ENCODE results near the gene NFKBIZ. TPM values are rescaled to one million over a fixed set of nuclear protein-coding genes. Genes with fewer than 3 reads are reported as not detected.
"Not testable (repeated sequence)": the region's sequence is repeated elsewhere in the genome, so short reads cannot be mapped to it uniquely, and the experiment has no call there.

The NFKBIZ gene
- total and polyA plus RNA-seq, 4 donors, result 27.6 to 94.8 (median 81.3) TPM

- H3K9me3 ChIP-seq (ENCODE audit: control insufficient read depth in 4 of 4, insufficient read depth in 3 of 4, low read length in 3 of 4), result no peaks in the 10 kb centered on the region
- H3K36me3 ChIP-seq (ENCODE audit: control insufficient read depth in 4 of 4, insufficient read depth in 4 of 4, low read length in 4 of 4), result no peaks in the 10 kb centered on the region
- WGBS, 2 donors, result 34 to 70% methylated on average over 1 of the region's 1 CpG
- no peak overlapping the region for H3K9ac ChIP-seq (ENCODE audit: insufficient read depth in 1 of 2, low read length in 2 of 2)
- H3K27ac ChIP-seq (ENCODE audit: low read depth in 1 of 2, low read length in 1 of 2), result no peak overlapping the region
- ATAC-seq (ENCODE audit: insufficient read depth, low FRiP score) (no peak), DNase-seq (no peak)
- peaks cover 0 to 5% (median 0%) of the 10 kb centered on the region in 5 donors for H3K4me1 ChIP-seq (ENCODE audit: control insufficient read depth in 5 of 5, insufficient read depth in 5 of 5, low read length in 5 of 5)
- no peaks in the 10 kb centered on the region for H3K27me3 ChIP-seq (ENCODE audit: control insufficient read depth in 3 of 3, insufficient read depth in 3 of 3, low read length in 2 of 3)
- no peak overlapping the region for H3K4me3 ChIP-seq
- no peak for TF ChIP-seq CTCF (IDR thresholded peaks at IDR 0.05; ENCODE audit: control extremely low read depth, extremely low read depth)
Measured at GRCh38 chr3:101902041-101902440, 52.7 kb downstream of the NFKBIZ start.

- Histone ChIP-seq H3K4me1 (ENCODE audit: control insufficient read depth in 5 of 5, insufficient read depth in 5 of 5, low read length in 5 of 5) (peaks cover 0 to 5% (median 0%) of the 10 kb centered on the region in 5 donors), H3K9ac (ENCODE audit: insufficient read depth in 1 of 2, low read length in 2 of 2) (no peak overlapping the region), H3K27ac (ENCODE audit: low read depth in 1 of 2, low read length in 1 of 2) (no peak overlapping the region), H3K36me3 (ENCODE audit: control insufficient read depth in 4 of 4, insufficient read depth in 4 of 4, low read length in 4 of 4) (no peaks in the 10 kb centered on the region), H3K9me3 (ENCODE audit: control insufficient read depth in 4 of 4, insufficient read depth in 3 of 4, low read length in 3 of 4) (no peaks in the 10 kb centered on the region), H3K27me3 (ENCODE audit: control insufficient read depth in 3 of 3, insufficient read depth in 3 of 3, low read length in 2 of 3) (no peaks in the 10 kb centered on the region), H3K4me3 (no peak overlapping the region)
- no peak for TF ChIP-seq CTCF (IDR thresholded peaks at IDR 0.05; ENCODE audit: control extremely low read depth, extremely low read depth)
- WGBS, 2 donors, result 65 to 77% methylated on average over 3 of the region's 3 CpGs
- ATAC-seq (ENCODE audit: insufficient read depth, low FRiP score) (no peak), DNase-seq (peak in 2 of 3 donors; percentile 34 to 57)
Measured at GRCh38 chr3:101903451-101903871, 54.1 kb downstream of the NFKBIZ start.

DNA sequence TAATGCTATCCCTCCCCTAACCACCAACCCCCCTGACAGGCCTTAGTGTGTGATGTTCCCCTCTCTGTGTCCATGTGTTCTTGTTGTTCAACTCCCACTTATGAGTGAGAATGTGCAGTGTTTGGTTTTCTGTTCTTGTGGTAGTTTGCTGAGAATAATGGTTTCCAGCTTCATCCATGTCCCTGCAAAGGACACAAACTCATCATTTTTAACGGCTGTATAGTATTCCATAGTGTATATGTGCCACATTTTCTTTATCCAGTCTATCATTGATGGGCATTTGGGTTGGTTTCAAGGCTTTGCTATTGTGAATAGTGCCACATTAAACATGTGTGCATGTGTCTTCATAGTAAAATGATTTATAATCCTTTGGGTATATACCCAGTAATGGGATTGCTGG, 56.3 kb downstream of the NFKBIZ start:
- H3K9ac ChIP-seq (ENCODE audit: insufficient read depth in 1 of 2, low read length in 2 of 2); H3K27ac ChIP-seq (ENCODE audit: low read depth in 1 of 2, low read length in 1 of 2); H3K4me1 ChIP-seq (ENCODE audit: control insufficient read depth in 5 of 5, insufficient read depth in 5 of 5, low read length in 5 of 5); H3K27me3 ChIP-seq (ENCODE audit: control insufficient read depth in 3 of 3, insufficient read depth in 3 of 3, low read length in 2 of 3); DNase-seq; H3K4me3 ChIP-seq; H3K36me3 ChIP-seq (ENCODE audit: control insufficient read depth in 4 of 4, insufficient read depth in 4 of 4, low read length in 4 of 4); ATAC-seq (ENCODE audit: insufficient read depth, low FRiP score); H3K9me3 ChIP-seq (ENCODE audit: control insufficient read depth in 4 of 4, insufficient read depth in 3 of 4, low read length in 3 of 4): not testable (repeated sequence)
- 91 to 94% methylated on average over 1 of the region's 1 CpG for WGBS, 2 donors

Other genes with a start within 250 kb of the NFKBIZ start
- gene ZBTB11, start 172.4 kb upstream of the NFKBIZ start, total RNA-seq, result 10 to 100 TPM; 14.3 to 42.5 TPM
- 1 to 10 TPM; 7.5 to 9.3 TPM for gene ZBTB11, start 172.4 kb upstream of the NFKBIZ start, polyA plus RNA-seq
- gene RPL24, start 162.8 kb upstream of the NFKBIZ start, total RNA-seq, result 1,000 to 10,000 TPM in 1 of 2 donors, 100 to 1,000 TPM in 1; 883 to 1,468 TPM
- gene RPL24, start 162.8 kb upstream of the NFKBIZ start, polyA plus RNA-seq, result 1,000 to 10,000 TPM; 1,147 to 4,516 TPM
- 10 to 100 TPM; 11.1 to 21.0 TPM for gene CEP97, start 124.9 kb upstream of the NFKBIZ start, total RNA-seq
- gene CEP97, start 124.9 kb upstream of the NFKBIZ start, polyA plus RNA-seq, result 1 to 10 TPM; 1.9 to 2.1 TPM
- 10 to 100 TPM in 1 of 2 donors, 1 to 10 TPM in 1; 6.5 to 14.2 TPM for gene NXPE3, start 70.3 kb upstream of the NFKBIZ start, total RNA-seq
- gene NXPE3, start 70.3 kb upstream of the NFKBIZ start, polyA plus RNA-seq, result 1 to 10 TPM; 4.5 to 9.5 TPM

Measured in lung (tissue), 12 donors.